ENCODE results near the gene TERF2IP.

The TERF2IP gene

DNA sequence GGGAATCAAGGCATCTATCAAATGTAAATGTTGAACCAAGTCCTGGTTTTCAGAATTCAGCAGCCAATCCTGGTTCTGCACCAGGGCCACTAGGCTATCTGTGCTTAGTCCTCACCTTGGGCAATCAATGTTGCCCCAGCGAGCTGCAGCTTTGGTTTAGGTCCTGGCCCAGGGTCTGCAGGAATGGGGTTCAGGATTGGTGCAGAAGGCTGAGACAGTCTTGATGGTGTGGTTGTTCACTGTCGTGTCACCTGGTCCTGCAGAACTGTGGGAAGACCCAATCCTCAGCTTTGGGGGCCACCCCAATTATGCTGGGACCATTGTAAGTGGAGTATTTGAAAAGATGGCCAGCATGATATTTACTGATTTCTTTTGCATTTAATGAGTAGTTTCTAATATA lies 10.6 kb downstream of the TERF2IP start:
- DNase-seq (ENCODE audit: low read depth) = no peak
- TF ChIP-seq, protein P1, sequence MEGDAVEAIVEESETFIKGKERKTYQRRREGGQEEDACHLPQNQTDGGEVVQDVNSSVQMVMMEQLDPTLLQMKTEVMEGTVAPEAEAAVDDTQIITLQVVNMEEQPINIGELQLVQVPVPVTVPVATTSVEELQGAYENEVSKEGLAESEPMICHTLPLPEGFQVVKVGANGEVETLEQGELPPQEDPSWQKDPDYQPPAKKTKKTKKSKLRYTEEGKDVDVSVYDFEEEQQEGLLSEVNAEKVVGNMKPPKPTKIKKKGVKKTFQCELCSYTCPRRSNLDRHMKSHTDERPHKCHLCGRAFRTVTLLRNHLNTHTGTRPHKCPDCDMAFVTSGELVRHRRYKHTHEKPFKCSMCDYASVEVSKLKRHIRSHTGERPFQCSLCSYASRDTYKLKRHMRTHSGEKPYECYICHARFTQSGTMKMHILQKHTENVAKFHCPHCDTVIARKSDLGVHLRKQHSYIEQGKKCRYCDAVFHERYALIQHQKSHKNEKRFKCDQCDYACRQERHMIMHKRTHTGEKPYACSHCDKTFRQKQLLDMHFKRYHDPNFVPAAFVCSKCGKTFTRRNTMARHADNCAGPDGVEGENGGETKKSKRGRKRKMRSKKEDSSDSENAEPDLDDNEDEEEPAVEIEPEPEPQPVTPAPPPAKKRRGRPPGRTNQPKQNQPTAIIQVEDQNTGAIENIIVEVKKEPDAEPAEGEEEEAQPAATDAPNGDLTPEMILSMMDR (IDR thresholded peaks at IDR 0.05; ENCODE audit: low read depth, low read length, missing control alignments) = no peak
- H3K4me3 ChIP-seq (ENCODE audit: low read depth, low read length) = no peak overlapping the region

GRCh38 chr16:75660321-75660720 lies 12.7 kb downstream of the TERF2IP start:
- H3K4me3 ChIP-seq (ENCODE audit: low read depth, low read length) = no peak overlapping the region
- TF ChIP-seq, protein P1 (IDR thresholded peaks at IDR 0.05; ENCODE audit: low read depth, low read length, missing control alignments) = no peak
- DNase-seq (ENCODE audit: low read depth) = no peak

GRCh38 chr16:75660726-75661302 lies 13.2 kb downstream of the TERF2IP start:
- DNase-seq (ENCODE audit: low read depth) = no peak
- TF ChIP-seq, protein P1 (IDR thresholded peaks at IDR 0.05; ENCODE audit: low read depth, low read length, missing control alignments) = no peak
- no peak overlapping the region for H3K4me3 ChIP-seq (ENCODE audit: low read depth, low read length)

GRCh38 chr16:75667503-75667902 lies 19.9 kb downstream of the TERF2IP start:
- no peak overlapping the region for H3K4me3 ChIP-seq (ENCODE audit: low read depth, low read length)
- TF ChIP-seq, protein P1 (IDR thresholded peaks at IDR 0.05; ENCODE audit: low read depth, low read length, missing control alignments) = no peak
- no peak for DNase-seq (ENCODE audit: low read depth)

DNA sequence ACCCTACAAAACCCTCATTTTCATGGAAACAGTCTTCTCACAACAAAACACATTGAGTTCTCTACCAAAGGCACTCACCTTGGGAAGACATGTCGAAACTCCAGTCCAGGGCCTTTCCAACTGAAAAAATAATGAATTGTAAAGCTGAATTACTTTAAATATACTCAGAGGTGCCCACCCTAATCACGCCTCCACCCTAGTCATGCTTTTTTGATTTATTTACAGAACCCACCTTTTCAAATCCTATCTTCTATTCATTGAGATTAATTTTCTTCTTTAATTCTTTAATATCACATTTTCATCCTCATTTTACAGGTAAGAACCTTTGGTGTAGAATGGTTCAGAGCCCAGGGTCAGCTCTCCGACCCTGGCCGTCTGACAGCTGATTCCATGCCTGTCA lies 29.3 kb downstream of the TERF2IP start, which contains the start of gene CPHXL2:
CPHXL2 (minus strand) TSS at position 101 of the 400 bp plus-strand sequence; CDS start at position 91, 10 bp downstream.
- H3K4me3 ChIP-seq (ENCODE audit: low read depth, low read length) = no peak within 1 kb of the TSS
- TF ChIP-seq, protein P1 (IDR thresholded peaks at IDR 0.05; ENCODE audit: low read depth, low read length, missing control alignments) = no peak
- DNase-seq (ENCODE audit: low read depth) = no peak

DNA sequence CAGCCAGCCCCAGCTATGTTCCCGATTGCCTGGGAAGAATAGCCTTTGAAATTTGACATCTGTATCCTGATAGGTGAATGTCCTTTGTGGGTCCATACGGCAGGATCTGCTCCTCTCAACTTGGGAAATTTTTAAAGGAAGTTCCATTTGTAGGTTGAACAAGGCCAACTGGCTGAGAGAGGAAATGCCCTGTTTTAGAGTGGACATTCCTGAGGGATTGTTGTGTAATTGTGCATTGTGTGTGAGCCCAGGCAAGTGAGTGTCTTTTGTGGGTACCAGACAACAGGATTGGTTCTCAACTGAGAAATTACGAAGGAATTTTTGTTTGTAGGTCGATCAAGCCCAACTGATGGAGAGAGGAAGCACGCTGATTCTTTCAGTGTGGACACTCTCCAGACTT lies 31.8 kb downstream of the TERF2IP start:
- TF ChIP-seq, protein P1 (IDR thresholded peaks at IDR 0.05; ENCODE audit: low read depth, low read length, missing control alignments) = no peak
- DNase-seq (ENCODE audit: low read depth) = no peak

DNA sequence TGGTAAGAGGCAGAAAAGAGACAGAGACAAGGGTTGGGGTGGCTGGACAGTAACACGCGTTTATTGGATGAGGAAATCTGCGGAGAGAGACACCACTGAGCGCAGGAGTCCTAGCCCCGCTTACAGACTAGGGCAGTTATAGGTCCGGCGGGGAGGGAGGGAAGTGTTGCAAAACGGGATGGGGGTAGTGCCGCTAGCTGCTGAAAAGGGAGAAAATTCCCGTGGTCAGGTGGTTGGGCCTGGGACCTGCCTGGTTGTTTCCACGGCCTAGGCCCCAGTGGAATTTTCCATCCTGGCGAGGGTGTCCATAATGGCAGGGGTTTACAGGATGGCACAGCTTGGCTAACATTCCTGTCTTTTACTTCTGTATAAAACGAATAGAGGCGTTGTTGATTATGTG lies 34.7 kb downstream of the TERF2IP start:
- no peak for DNase-seq (ENCODE audit: low read depth)

More for the DNA sequence above, 31.8 kb downstream of the TERF2IP start:
- no peak overlapping the region for H3K4me3 ChIP-seq (ENCODE audit: low read depth, low read length)

More for the DNA sequence above, 34.7 kb downstream of the TERF2IP start:
- TF ChIP-seq, protein P1 (IDR thresholded peaks at IDR 0.05; ENCODE audit: low read depth, low read length, missing control alignments) = no peak
- no peak overlapping the region for H3K4me3 ChIP-seq (ENCODE audit: low read depth, low read length)
